GM18499 (cell line): ENCODE results near the gene DNM3.
"Not testable (repeated sequence)": the region's sequence is repeated elsewhere in the genome, so short reads cannot be mapped to it uniquely, and the experiment has no call there.

Source experiments
- ATAC-seq: cut with Tn5 transposase; IDR thresholded peaks from one replicate; pipeline ENCODE4 v1.9.1; 2021; ENCODE audit warnings: moderate number of reproducible peaks; ENCODE audit not compliant: insufficient read depth, unreplicated experiment

Gene DNM3

GRCh38 chr1:172003766-172004530 is 162.7 kb downstream of the DNM3 start:
- no peak for ATAC-seq

DNA sequence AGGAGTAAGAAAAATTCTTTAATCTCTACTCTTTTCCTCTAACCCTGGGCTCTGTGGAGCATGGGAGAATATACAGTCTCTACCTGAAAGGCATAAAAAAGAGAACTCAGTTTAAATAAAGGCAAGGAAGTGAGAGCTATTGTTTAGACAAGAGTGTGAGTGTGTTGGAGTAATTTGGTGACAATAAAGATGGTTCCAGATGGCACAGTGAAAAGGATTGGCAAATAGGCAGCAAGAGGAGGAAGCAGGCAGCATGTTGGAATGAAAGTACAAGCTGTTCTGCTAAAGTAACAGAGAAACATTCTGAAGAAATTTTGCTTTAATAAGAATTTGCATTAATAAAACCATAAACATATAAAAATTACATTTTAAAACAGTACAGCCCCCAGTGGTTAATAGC is 163.4 kb downstream of the DNM3 start:
- ATAC-seq: no peak

DNA sequence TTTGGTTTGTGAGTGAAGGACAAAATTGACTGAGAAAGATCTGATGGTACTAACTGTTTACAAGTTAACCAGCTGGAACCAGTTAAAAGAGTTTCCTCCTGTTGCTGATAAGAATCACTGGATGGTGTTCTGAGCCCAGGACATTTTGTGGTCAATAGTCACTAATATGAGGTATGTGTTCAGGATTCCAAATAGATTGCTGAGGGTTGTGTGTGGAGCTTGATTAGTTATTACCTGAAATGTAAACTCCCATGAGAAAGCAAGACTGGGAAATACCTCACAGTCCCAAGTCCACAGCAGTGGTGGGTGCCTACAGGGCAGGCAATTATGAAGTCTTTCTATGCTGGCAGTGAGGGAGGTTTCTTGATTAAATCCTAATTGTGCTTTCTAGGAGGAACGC is 164.6 kb downstream of the DNM3 start:
- no peak for ATAC-seq

DNA sequence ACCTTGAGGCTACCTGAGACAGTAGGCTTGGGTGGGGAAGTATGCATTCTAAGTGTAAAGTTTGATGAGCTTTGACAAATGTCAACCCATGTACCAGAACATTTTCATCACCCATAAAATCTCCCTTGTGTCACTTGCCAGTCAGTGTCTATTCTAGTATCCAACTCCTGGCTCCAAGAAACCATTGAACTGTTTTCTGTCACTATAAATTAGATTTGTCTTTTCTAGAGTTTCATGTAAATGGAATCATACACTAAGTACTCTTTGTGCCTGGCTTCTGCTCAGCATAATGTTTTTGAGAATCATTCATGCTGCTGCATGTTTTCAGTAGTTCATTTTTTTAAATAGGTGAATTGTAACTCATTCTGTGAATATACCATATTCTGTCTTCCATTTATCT is 165.4 kb downstream of the DNM3 start:
- no peak for ATAC-seq

- ATAC-seq: no peak
Observed at GRCh38 chr1:172018727-172019311, 177.5 kb downstream of the DNM3 start.

GRCh38 chr1:172019976-172020375 is 178.7 kb downstream of the DNM3 start:
- ATAC-seq: no peak

DNA sequence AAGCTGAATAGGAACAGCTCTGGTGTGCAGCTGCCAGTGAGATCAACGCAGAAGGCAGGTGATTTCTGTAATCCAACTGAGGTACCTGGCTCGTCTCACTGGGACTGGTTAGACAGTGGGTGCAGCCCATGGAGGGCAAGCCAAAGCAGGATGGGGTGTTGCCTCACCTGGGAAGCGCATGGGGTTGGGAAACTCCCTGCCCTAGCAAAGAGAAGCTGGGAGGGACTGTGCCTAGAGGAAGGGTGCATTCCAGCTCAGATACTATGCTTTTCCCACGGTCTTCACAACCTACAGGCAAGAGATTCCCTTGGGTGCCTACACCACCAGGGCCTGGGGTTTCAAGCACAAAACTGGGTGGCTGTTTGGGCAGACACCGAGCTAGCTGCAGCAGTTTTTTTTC is 183.2 kb downstream of the DNM3 start:
- no peak for ATAC-seq

DNA sequence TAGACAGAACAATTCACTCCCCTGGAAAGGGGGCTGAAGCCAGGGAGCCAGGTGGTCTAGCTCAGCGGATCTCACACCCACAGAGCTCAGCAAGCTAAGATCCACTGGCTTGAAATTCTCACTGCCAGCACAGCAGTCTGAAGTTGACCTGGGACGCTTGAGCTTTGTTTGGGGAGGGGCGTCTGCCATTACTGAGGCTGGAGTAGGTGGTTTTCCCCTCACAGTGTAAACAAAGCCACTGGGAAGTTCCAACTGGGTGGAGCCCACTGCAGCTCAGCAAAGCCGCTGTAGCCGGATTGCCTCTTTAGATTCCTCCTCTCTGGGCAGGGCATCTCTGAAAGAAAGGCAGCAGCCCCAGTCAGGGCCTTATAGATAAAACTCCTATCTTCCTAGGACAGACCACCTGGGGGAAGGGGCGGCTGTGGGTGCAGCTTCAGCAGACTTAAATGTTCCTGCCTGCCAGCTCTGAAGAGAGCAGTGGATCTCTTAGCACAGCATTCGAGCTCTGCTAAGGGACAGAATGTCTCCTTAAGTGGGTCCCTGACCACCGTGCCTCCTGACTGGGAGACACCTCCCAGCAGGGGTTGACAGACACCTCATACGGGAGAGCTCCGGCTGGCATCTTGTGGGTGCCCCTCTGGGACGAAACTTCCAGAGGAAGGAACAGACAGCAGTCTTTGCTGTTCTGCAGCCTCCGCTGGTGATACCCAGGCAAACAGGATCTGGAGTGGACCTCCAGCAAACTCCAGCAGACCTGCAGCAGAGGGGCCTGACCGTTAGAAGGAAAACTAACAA is 183.8 kb downstream of the DNM3 start:
- not testable (repeated sequence) for ATAC-seq

DNA sequence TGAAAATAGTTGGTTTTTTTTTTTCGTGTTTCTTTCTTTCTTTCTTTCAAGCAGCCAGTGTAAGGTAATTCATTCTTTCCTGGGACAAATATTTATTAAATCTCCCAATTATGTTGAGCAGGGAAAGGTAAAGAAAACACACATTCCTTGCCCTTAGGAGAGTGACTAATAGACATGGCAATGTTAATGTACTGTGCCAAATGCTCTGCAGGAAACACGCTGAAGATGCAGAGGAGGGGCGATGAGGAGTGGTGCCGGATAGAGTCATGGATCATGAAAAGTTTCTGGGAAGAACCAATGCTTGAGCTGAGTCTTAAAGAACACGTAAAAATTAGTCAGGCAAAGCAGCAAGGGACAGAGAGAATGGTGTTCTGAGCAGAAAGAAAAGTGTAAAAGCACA is 199.2 kb downstream of the DNM3 start:
- ATAC-seq: no peak

- ATAC-seq: no peak
Observed at GRCh38 chr1:172041102-172041501, 199.8 kb downstream of the DNM3 start.

GRCh38 chr1:172041742-172042141 is 200.4 kb downstream of the DNM3 start:
- no peak for ATAC-seq

DNA sequence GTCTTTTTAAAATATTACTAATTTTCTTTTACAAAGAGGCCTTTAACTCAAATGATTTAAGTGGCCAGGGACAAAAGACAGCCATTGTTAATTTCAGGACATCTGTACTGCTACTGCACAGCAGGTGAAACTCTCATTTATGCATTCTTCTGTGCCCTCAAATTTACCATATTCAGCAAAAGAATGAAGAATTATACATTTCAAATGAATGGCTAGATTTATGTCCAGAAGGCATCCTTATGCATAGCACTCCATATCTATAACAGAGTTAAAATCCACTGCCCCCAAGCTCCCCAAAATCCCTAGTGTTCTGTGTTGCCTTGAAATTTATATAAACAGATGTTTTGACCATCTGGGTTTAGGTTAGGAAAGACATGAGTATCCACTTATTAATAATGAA is 202.6 kb downstream of the DNM3 start:
- no peak for ATAC-seq

DNA sequence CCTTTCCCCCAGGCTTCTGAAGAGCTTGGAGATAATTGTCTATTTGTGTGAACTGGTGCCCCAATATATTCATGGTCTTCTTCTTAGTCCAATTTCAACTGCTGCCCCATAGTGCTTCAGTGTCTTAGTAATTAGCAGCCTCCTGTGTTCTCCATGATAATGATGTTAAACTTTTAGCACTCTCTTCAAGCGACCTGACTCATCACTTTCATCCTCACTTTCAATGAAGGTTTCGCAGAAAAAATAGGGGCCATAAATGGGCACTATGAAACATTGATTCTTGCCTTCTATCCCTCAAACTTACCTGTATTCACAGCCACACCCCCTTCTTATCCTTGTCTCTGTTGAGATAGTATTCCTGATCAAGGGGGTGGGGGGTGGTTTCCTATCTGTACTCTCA is 210.6 kb downstream of the DNM3 start:
- ATAC-seq: no peak

DNA sequence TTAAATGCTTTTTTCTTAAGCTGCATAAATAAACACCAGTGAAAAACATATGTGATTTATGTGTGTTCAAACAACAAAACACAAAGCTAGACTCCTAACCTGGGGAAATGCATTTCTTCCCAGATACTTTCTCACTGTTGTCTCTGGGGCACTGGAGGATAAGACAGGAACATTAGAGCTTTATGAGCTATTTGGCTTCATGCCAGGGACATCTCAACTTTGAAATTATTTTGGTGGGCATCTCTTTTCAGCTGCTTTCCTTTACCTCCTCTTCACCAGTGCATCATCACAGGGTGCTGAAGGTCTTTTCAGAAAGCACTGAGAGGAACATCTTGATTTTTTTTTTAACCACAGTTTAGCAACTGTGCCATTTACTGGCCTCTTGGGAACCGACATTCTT is 212.9 kb downstream of the DNM3 start:
- no peak for ATAC-seq

DNA sequence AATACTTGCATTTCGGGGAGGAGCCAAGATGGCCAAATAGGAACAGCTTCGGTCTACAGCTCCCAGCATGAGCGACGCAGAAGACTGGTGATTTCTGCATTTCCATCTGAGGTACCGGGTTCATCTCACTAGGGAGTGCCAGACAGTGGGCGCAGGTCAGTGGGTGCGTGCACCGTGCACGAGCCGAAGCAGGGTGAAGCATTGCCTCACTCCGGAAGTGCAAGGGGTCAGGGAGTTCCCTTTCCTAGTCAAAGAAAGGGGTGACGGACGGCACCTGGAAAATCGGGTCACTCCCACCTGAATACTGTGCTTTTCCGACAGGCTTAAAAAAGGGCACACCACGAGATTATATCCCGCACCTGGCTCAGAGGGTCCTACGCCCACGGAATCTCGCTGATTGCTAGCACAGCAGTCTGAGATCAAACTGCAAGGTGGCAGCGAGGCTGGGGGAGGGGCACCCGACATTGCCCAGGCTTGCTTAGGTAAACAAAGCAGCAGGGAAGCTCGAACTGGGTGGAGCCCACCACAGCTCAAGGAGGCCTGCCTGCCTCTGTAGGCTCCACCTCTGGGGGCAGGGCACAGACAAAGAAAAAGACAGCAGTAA is 214.6 kb downstream of the DNM3 start:
- not testable (repeated sequence) for ATAC-seq

DNA sequence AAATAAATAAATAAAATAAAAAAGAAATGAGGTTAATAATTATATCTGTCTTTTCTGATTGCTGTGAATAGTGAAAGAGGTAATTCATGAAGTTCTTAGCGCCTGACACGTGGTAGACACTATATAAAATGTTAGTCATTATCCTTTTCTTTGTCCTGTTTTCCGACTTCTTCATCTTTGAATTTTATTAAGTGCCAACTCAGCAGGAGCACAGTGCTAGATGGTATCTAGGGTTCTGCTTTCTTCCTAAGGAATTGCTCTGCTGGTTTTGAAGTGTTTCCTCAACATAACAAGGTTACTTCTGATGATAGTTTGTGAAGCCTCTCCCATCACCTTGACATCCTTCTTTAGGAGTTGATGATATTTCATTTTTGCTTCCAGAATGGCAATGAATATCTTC is 227.0 kb downstream of the DNM3 start:
- no peak for ATAC-seq

DNA sequence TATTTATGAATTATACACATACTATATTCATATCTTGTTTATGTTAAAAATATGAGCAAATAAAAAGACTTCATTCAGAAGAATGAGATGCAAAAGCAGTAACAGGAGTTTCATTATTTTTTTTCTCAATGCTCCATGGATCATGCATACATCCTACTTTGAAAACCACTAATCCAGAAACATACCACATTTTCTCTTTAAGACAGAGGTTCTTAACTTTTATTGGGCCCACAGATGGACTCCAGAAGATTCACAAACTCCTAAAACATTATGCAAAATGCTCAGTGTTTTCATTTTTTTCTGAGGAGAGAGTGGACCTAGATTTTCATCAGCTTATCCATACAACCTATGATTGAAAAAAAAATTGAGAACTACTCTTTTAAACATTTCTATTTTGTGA is 227.8 kb downstream of the DNM3 start:
- ATAC-seq: no peak

GRCh38 chr1:172069534-172069933 is 228.2 kb downstream of the DNM3 start:
- ATAC-seq: no peak

GRCh38 chr1:172070055-172070454 is 228.8 kb downstream of the DNM3 start:
- no peak for ATAC-seq

DNA sequence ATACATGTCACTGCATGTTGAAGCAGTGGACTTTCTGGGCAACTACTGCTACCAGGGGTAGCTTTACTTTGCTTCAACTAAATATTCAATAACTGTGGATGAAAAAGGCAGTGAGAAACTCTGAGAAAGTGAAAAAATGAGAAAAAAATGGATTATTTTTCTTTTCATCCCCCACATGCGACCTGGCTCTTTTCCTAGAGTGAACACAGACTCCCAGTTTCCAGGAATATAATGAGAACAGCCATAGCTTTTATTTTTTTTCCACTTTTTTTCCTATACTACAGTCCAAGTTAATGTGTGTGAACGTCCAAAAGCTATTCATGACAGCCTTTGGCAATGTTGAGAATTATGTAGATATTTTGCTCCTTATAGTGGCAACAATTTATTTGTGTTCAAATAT is 230.4 kb downstream of the DNM3 start:
- no peak for ATAC-seq

- ATAC-seq: not testable (repeated sequence)
Observed at GRCh38 chr1:172079859-172080258, 238.6 kb downstream of the DNM3 start.
